Gastrocnemius medialis (tissue), 4 donors: ENCODE data around the gene ANKS1B.

ENCODE experiments used
- CTCF ChIP-seq, 5 experiments: fragments of 450-650 bp in 3 of 5; fragments of 200-600 bp in 2 of 5; sonication (generic) in 2 of 5; IDR thresholded peaks in 4 of 5; conservative IDR thresholded peaks in 1 of 5; 1 replicate in 4 of 5; 2 replicates in 1 of 5; pipeline ENCODE4 v1.5.1; 2016 to 2019; ENCODE audit warnings: antibody characterized with exemption in 5 of 5, mild to moderate bottlenecking in 3 of 5, moderate library complexity in 3 of 5
- POLR2A ChIP-seq, 2 donors: fragments of 450-650 bp; IDR thresholded peaks; one replicate each; pipeline ENCODE4 v1.6.1; 2017; ENCODE audit warnings: antibody characterized with exemption in 2 of 2, mild to moderate bottlenecking in 2 of 2, moderate library complexity in 2 of 2

GRCh38 chr12:99282086-99282485 is 702.6 kb downstream of the ANKS1B start:
- TF ChIP-seq CTCF (IDR thresholded peaks at IDR 0.05 in 4 of 5, conservative IDR thresholded peaks at IDR 0.05 in 1 of 5): no peak
- no peak for TF ChIP-seq POLR2A (IDR thresholded peaks at IDR 0.05)
